Gastroesophageal sphincter (tissue), 3 donors: ENCODE results near the gene SLC25A47.

ENCODE experiments used
- EP300 ChIP-seq: sonication (generic); formaldehyde crosslinking; IDR thresholded peaks from one replicate; pipeline ENCODE4 v1.6.1; 2017; ENCODE audit warnings: antibody characterized with exemption, mild to moderate bottlenecking
- TF ChIP-seq, protein P1 (sequence below), 4 experiments: fragments of 200-600 bp in 2 of 4; fragments of 450-650 bp in 2 of 4; sonication (generic) in 1 of 4; IDR thresholded peaks; one replicate each; pipeline ENCODE4 v1.5.1; 2017 to 2019; ENCODE audit warnings: antibody characterized with exemption in 4 of 4, mild to moderate bottlenecking in 2 of 4, moderate library complexity in 2 of 4

DNA sequence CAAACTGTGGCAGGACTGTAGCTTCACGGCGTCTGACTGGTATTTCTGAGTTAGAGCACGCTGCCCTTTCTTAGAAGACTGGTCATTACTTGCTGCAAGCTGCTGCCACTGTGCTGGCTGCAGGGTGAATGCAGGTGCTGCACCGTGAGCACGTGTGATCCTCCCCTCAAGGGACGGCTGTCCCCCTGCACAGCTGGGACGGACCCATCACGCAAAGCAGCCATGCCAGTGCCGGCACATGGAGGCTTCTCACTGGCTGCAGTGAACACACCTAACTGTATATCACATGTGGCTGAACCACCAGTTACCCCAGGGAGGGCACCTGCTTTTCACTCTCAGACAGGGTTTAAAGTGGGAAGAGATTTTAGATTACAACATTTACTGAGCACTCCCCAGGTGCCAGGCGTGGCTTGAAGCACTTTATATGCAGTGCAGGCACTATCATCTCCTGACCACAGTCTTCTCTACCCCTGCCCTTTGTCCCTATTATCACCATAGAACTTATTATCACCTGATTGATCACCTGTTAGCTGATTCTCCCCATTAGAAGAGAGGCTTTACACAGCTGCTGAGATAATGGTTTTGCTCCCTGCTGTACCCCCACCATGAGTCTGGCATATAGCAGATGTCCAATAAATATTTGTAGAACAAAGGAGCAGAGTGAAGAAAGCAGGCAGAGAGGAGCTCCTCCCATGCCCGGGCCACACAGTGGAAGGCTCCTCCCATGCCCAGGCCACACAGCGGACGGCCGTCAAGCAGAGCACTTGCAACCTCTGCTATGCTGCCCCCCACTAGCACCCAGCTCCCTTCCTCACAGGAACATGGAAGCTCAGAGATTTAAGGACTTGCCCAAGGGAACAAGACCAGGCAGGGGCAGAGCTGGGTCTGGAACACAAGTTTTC is 25.9 kb downstream of the SLC25A47 start:
- no peak for TF ChIP-seq EP300
- TF ChIP-seq, protein P1, sequence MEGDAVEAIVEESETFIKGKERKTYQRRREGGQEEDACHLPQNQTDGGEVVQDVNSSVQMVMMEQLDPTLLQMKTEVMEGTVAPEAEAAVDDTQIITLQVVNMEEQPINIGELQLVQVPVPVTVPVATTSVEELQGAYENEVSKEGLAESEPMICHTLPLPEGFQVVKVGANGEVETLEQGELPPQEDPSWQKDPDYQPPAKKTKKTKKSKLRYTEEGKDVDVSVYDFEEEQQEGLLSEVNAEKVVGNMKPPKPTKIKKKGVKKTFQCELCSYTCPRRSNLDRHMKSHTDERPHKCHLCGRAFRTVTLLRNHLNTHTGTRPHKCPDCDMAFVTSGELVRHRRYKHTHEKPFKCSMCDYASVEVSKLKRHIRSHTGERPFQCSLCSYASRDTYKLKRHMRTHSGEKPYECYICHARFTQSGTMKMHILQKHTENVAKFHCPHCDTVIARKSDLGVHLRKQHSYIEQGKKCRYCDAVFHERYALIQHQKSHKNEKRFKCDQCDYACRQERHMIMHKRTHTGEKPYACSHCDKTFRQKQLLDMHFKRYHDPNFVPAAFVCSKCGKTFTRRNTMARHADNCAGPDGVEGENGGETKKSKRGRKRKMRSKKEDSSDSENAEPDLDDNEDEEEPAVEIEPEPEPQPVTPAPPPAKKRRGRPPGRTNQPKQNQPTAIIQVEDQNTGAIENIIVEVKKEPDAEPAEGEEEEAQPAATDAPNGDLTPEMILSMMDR (IDR thresholded peaks at IDR 0.05): no peak
